ENCODE results near the gene ANO6.

DNA sequence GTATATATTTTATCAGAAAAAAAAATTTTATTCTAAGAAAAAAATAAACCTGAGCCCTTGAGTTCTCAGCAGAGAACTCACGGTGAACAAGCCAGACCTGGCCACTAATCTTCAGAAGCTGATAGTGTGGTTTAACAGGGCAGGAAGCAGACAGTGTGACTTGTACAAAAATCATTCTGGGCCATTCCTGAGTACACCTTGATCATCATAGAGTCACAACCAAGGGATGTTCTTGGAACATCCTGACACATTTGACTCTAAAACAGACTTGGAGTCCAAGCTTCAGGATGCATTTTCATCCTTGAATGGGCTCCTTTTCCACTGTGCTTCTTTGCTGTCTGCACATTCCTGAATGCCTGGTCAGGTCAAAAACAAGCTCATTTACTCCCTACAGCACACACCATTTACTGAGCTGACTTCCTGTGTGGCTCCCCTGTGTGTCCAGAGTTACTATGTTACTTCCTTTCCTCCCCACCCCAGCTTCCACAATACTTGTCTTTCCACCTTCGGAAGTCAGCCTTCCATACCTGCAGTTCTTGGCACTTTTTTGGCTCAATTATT, 112.0 kb downstream of the ANO6 start:
- TF ChIP-seq POLR2A (IDR thresholded peaks at IDR 0.05) (no peak), POLR2AphosphoS5 (IDR thresholded peaks at IDR 0.05) (no peak)
- TF ChIP-seq, protein P1, sequence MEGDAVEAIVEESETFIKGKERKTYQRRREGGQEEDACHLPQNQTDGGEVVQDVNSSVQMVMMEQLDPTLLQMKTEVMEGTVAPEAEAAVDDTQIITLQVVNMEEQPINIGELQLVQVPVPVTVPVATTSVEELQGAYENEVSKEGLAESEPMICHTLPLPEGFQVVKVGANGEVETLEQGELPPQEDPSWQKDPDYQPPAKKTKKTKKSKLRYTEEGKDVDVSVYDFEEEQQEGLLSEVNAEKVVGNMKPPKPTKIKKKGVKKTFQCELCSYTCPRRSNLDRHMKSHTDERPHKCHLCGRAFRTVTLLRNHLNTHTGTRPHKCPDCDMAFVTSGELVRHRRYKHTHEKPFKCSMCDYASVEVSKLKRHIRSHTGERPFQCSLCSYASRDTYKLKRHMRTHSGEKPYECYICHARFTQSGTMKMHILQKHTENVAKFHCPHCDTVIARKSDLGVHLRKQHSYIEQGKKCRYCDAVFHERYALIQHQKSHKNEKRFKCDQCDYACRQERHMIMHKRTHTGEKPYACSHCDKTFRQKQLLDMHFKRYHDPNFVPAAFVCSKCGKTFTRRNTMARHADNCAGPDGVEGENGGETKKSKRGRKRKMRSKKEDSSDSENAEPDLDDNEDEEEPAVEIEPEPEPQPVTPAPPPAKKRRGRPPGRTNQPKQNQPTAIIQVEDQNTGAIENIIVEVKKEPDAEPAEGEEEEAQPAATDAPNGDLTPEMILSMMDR (IDR thresholded peaks at IDR 0.05), result no peak

Measured in breast epithelium (tissue), 3 donors.